RKO (cell line): Measurements from ENCODE around the gene ALKBH3.

Source experiments
- DNase-seq: peaks from one replicate; pipeline ENCODE4 v3.0.0-alpha.2; 2016; ENCODE audit warnings: low spot score

ALKBH3 gene

DNA sequence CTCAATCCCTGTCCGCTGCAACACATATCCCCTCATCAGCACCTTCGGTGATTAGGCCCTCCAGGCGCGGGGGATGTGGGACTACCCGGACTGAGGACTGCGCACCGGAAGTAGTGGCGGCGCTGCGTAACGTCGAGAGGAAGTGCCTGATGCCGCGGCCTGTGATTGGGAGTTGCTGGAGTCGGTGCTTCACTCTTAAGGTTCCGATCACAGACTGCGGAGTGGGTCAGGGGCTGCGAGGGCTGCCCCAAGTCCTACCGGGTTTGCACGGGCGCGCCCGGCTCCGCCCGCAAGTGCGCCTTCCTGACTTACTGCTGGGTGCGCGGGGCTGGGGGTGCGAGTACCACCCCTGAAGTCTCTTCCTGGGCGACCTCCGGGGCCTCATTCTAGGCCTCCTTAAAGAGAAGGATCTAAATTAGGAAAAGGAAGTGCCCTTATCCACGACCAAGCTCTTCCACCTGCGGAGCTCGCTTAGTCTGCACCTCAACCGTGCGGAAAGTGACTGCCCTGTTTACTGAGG, at the start of gene ALKBH3:
Gene ALKBH3 (plus strand): TSS at position 192 of the 520 bp plus-strand sequence. CDS start 1,822 bp downstream, outside the sequence.
- DNase-seq, result peak; percentile 96

- DNase-seq, result peak; percentile 100
Observed at GRCh38 chr11:43830928-43831440, 49.6 kb upstream of the ALKBH3 start.

DNA sequence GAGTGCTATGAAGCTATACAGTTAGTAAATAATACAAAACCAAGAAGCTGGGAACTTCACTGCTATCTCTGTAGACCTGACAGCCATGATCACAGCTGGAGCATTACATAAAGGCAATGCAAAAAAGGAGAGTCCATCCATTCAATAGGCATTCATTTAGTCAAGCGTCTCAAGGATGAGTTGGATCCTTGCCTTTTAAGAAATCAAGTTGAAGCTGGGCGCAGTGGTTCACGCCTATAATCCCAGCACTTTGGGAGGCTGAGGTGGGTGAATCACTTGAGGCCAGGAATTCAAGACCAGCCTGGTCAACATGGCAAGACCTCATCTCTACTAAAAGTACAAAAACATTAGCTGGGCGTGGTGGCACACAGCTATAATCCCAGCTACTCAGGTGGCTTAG, 48.1 kb upstream of the ALKBH3 start:
- DNase-seq, result no peak

DNA sequence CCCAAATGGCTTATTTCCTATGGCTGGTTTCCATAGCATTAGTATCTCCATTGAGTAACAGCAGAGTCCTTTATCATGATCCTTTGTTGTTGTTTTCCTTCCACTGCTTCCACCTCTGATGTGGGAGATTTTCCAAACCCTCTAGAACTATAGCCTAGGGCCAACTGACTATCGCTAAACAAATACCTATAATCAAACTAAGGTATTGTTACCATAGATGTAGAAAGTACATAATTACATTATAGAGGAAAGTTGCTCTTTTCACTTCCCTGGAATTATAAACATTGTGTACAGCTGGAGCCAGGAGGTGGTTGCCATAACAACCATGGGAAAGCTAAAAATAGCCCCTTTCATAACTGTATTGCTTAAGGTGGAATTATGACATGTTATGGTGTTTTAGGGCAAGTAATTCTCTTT, 47.0 kb upstream of the ALKBH3 start:
- no peak for DNase-seq

DNA sequence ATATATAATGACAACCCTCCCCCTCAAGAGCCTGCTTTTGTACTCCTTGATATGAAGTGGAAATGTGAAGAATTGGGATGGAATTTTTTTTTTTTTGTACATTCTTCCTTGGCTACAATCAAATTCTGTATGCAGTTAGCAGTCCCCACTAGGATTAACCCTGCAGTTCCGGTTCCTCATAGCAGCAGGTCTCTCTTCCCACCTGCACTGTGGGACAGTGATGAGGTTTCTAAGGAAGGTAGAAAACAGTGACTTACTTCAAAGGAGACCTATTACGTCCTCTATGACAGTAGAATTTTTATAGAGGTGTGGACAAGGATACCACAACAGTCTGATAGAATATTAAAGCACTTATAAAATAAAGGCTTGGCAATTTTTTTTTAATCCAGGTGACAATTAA, 46.3 kb upstream of the ALKBH3 start:
- DNase-seq, result no peak

DNA sequence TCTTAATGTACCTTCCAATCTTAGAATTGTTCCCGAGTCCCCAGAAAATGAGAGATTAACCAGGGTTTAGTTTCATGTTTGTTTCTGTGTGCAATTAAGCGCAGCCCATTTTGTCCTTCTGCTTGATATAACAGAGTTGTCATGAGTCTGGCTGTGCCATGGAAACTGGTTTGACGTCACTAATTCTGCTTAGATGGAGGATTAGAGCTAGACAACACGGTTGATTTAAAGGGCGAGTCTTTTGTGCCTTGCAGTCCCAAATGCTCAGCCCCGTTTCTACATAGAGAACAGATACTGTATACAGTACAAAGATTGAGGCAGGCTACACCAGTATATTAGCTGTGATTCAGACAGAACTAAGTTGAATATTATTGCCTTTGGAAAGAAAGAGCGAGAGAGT, 45.5 kb upstream of the ALKBH3 start:
- no peak for DNase-seq

- DNase-seq, result no peak
Observed at GRCh38 chr11:43837879-43838278, 42.8 kb upstream of the ALKBH3 start.

GRCh38 chr11:43842021-43842420, 38.6 kb upstream of the ALKBH3 start:
- no peak for DNase-seq

GRCh38 chr11:43845816-43846215, 34.8 kb upstream of the ALKBH3 start:
- DNase-seq, result no peak

DNA sequence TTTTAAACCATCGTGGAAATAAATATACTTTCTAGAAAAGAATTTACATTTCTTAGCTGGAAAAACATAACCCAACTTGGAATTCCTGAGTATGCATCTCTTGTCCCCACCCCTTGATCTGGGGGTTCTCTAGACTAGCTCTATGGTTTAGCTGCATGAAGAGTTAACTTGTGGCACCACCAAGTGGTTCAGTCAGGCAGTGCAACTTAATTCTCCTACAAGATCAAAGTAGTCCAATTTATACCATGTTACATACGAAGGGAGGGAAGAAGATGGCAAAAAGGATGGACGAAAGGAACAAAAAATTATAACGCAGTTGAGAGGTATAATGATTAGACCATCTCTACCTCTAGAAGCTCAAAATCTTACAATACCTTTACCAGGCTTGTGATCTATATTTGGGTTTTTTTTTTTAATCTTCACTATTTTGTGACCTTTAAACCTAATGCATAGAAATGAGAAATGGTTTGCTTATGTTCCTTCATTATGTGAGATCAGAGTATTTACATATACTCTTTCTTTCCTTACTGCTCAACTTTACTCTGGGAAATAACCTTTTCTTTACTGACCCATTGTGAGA, 28.5 kb upstream of the ALKBH3 start:
- peak; percentile 75 for DNase-seq

GRCh38 chr11:43853781-43854180, 26.9 kb upstream of the ALKBH3 start:
- no peak for DNase-seq

- no peak for DNase-seq
Observed at GRCh38 chr11:43856993-43857392, 23.6 kb upstream of the ALKBH3 start.

- DNase-seq, result no peak
Observed at GRCh38 chr11:43861141-43861540, 19.5 kb upstream of the ALKBH3 start.

- DNase-seq, result peak; percentile 11
Observed at GRCh38 chr11:43866520-43866919, 14.1 kb upstream of the ALKBH3 start.

DNA sequence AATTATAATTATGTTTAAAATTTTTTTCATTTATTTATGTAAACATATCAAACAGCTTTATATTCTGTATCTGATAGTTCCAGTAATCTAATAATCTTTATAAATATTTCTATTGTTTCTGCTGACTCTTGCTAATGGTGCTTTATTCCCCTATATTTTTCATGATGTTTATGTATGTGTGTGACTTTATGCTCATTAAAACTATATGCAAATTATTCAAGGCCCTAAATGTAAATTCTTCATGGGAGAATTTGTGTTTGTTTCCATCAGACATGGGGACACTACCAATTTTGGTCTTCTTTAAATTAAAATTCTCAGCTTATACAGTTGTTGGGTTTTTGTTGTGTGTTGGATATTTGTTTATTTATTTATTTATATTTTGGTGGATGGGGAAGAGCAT, 13.7 kb upstream of the ALKBH3 start:
- DNase-seq, result no peak

DNA sequence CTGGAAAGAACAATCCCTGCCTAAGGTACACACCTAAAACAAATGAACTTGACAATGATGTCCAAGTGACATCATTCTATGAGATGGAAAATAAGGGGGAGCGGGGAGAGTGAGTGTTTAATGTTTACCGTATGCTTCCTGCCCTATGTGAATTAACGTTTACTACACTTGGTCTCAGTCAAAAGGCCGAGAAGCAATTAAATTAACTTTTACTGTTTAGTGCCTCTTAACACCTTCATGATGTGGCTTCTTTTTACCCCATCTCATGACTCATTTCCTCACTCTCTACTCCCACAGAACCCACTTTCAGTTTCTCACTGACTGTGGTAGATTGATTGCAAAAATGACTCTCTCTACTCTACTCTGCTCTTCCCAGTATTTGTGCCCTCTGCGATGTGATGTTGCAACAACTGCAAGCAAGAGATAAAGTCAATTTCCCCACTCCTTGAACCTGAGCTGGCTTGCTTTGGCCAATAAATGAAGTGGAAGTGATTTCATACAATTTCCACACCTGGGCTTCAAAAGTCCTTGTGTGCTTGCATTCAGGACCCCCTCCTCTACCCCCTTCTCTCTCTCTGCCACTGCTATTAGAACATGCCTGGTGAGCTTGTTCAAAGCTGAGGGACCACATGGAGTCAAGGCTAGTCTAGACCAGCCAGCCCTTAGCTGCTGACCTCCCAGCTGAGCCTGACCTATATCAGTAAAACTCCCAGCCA, 11.6 kb upstream of the ALKBH3 start:
- peak; percentile 54 for DNase-seq

DNA sequence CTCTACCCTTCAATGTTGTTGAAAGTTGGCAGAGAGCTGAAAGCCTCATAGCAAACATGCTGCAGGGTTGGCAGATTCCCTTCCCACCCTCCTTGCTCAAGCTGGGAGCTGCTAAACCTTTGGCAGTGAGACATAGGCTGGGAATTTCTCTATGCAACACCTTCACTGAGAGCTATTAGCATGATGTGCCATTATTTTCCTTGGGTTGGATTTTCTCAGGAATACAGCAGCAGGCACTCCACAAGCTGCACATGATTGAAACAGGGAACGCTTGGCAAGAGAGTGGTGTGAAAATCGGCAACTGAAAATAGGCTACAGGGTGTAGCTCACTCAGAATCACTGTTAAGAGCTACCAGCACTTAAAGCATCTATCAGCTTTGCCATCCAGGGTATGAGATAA, 9.6 kb upstream of the ALKBH3 start:
- no peak for DNase-seq

GRCh38 chr11:43872995-43873394, 7.6 kb upstream of the ALKBH3 start:
- no peak for DNase-seq

- DNase-seq, result no peak
Observed at GRCh38 chr11:43874078-43874477, 6.6 kb upstream of the ALKBH3 start.

- DNase-seq, result no peak
Observed at GRCh38 chr11:43874738-43875137, 5.9 kb upstream of the ALKBH3 start.

DNA sequence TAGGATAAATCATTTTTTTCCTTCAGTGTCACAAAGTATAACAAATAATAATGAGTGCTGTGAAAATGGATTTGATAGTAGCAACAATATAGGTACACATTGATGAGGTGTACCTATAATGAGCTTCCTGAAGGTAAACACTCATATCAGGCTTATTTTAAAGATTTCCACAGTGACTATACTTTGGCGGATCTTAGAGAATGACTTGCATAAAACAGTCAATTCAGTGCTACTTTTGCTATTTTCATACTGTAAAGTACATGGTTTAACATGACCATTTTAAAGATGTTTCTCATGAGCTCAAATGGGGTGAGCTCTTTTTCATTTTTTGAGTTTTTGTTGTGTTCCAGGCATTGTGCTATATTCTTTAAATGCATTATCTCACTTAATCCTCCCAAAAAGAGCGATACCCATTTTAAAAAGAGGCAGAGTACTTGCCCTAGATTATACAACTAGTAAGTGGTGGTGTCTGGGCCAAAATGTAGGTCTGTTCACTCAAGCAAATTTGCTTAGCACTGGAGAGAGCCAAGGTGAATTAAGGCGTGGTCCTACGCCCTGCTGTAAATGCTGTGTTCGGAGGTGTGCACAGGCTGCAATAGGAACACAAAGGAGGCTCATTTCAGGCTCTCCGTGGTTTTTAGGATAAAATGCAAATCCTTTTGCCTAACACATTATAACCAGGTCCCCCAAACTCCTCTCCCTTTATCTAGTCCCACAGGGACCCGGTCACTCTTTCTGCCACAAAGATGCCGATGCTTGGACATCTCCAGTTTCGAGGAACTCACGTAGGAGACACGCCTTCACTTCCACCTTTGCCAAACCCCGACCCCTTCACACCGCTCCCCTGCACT, 617 bp upstream of the ALKBH3 start:
- DNase-seq, result no peak

DNA sequence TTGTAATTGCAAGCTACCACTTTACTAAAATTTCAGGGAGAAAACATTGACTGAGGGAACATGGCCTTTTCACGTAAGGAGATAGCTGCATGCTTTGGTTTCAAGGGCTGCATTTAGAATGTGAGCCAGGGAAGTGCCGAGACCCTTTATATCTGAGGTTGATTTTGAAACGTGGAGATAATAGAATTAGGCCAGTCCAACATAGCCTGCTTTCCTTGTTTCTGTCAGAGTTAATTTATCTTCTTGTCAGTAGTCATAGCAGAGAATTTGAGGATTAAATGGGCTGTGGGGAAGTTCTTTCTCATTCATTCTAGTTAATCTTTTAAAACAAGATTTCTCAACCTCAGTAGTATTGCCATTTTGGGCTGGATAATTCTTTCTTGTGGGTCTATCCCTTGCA, 12.2 kb downstream of the ALKBH3 start:
- no peak for DNase-seq

GRCh38 chr11:43894546-43894945, 13.9 kb downstream of the ALKBH3 start:
- no peak for DNase-seq
